Colonic mucosa (tissue), 4 donors: ENCODE measurements around the gene OR5AU1. TPM values are rescaled to one million over a fixed set of nuclear protein-coding genes. Genes with fewer than 3 reads are reported as not detected.
"Not testable (repeated sequence)": the region's sequence is repeated elsewhere in the genome, so short reads cannot be mapped to it uniquely, and the experiment has no call there.

ENCODE experiments used
- DNase-seq: peaks from one replicate; pipeline ENCODE4 v3.0.0-alpha.2; 2020
- H3K27ac ChIP-seq: fragments of 200-600 bp; one replicate; pipeline ENCODE4 v1.8.0; 2021
- H3K27me3 ChIP-seq: fragments of 200-600 bp; one replicate; pipeline ENCODE4 v1.8.0; 2021
- H3K36me3 ChIP-seq: fragments of 200-600 bp; one replicate; pipeline ENCODE4 v1.8.0; 2021
- H3K4me1 ChIP-seq: fragments of 200-600 bp; one replicate; pipeline ENCODE4 v1.8.0; 2021; ENCODE audit warnings: mild to moderate bottlenecking
- H3K4me3 ChIP-seq: fragments of 200-600 bp; one replicate; pipeline ENCODE4 v1.8.0; 2021
- H3K9ac ChIP-seq, 2 donors: one replicate each; pipeline ENCODE4 v1.7.0; 2013; ENCODE audit warnings: control low read depth in 2 of 2, low read depth in 2 of 2, low read length in 2 of 2
- H3K9me3 ChIP-seq: fragments of 200-600 bp; one replicate; pipeline ENCODE4 v1.8.0; 2021
- intact Hi-C: fragments of 100-400 bp; cut with DNase I; formaldehyde crosslinking; loops from one replicate; pipeline ENCODE4 v1.14.1; 2022
- total RNA-seq, 2 donors: library from RNA; stranded (reverse); fragmentation: NEBNext Ultra II Directional in 1 of 2; extraction: Animal tissue kit (Norgen Biotek cat#: 25700) in 1 of 2; gene quantifications; one replicate each; pipeline ENCODE4 v1.2.1, GENCODE V29; 2021
- TF ChIP-seq, protein P1 (sequence below): fragments of 200-600 bp; IDR thresholded peaks from one replicate; pipeline ENCODE4 v1.8.0; 2022; ENCODE audit warnings: antibody characterized with exemption, mild to moderate bottlenecking
- donor health status: healthy.
- donor health status: DM: no; HTN: no; CAD: no.
- donor health status: DM: no; HTN: no; CAD: no.

The OR5AU1 gene
- total RNA-seq, 2 donors from 2014 or later = not detected

DNA sequence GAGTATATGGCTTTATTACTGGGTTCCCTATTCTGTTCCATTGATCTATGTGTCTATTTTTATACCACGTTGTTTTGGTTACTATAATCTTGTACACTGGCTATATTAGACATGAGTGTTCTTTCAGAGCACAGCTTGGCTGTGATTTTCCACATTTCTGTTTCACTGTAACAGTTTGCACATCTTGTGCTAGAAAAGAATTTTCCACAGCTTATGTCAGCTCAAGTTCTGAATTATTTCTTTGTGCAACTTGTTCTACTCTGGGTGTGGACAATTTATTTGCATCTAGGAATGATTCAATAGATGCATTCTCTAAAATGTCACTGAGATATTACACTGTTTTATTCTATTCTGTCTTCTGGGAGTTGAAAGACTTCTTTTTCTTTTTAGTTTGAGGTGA, 28.4 kb upstream of the OR5AU1 start:
- H3K27me3 ChIP-seq = no peaks in the 10 kb centered on the region
- TF ChIP-seq, protein P1, sequence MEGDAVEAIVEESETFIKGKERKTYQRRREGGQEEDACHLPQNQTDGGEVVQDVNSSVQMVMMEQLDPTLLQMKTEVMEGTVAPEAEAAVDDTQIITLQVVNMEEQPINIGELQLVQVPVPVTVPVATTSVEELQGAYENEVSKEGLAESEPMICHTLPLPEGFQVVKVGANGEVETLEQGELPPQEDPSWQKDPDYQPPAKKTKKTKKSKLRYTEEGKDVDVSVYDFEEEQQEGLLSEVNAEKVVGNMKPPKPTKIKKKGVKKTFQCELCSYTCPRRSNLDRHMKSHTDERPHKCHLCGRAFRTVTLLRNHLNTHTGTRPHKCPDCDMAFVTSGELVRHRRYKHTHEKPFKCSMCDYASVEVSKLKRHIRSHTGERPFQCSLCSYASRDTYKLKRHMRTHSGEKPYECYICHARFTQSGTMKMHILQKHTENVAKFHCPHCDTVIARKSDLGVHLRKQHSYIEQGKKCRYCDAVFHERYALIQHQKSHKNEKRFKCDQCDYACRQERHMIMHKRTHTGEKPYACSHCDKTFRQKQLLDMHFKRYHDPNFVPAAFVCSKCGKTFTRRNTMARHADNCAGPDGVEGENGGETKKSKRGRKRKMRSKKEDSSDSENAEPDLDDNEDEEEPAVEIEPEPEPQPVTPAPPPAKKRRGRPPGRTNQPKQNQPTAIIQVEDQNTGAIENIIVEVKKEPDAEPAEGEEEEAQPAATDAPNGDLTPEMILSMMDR = no peak
- no peak overlapping the region for H3K27ac ChIP-seq
- H3K4me3 ChIP-seq = no peak overlapping the region
- no peaks in the 10 kb centered on the region for H3K9me3 ChIP-seq
- H3K4me1 ChIP-seq = no peaks in the 10 kb centered on the region
- DNase-seq = no peak
- no peaks in the 10 kb centered on the region for H3K36me3 ChIP-seq
- H3K9ac ChIP-seq = no peak overlapping the region
- intact Hi-C loops = no loop called here

- Histone ChIP-seq H3K9ac (no peak overlapping the region), H3K4me3 (no peak overlapping the region), H3K4me1 (no peaks in the 10 kb centered on the region), H3K27me3 (no peaks in the 10 kb centered on the region), H3K27ac (no peak overlapping the region), H3K36me3 (no peaks in the 10 kb centered on the region), H3K9me3 (no peaks in the 10 kb centered on the region)
- no peak for DNase-seq
- TF ChIP-seq, protein P1 = no peak
- intact Hi-C loops = no loop called here
Measured at GRCh38 chr14:21182166-21182565, 26.3 kb upstream of the OR5AU1 start.

DNA sequence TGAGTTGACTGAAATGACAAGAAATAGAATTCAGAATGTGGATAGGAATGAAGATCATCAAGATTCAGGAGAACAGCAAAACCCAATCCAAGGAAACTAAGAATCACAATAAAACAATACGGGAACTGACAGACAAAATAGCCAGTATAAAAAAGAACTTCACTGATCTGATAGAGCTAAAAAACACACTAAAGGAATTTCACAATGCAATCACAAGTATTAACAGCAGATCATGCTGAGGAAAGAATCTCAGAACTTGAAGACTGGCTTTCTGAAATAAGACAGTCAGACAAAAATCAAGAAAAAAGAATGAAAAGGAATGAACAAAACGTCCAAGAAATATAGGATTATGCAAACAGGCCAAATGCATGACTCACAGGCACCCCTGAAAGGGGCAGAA, 15.3 kb upstream of the OR5AU1 start:
- intact Hi-C loops = no loop called here
- H3K27me3 ChIP-seq = no peaks in the 10 kb centered on the region

GRCh38 chr14:21169573-21169972, 13.7 kb upstream of the OR5AU1 start:
- Histone ChIP-seq H3K9me3 (no peaks in the 10 kb centered on the region), H3K9ac (no peak overlapping the region), H3K27me3 (no peaks in the 10 kb centered on the region), H3K27ac (no peak overlapping the region), H3K4me1 (no peaks in the 10 kb centered on the region), H3K36me3 (no peaks in the 10 kb centered on the region), H3K4me3 (no peak overlapping the region)
- TF ChIP-seq, protein P1 = no peak
- DNase-seq = no peak
- intact Hi-C loops = no loop called here

More for the DNA sequence above, 15.3 kb upstream of the OR5AU1 start:
- Histone ChIP-seq H3K4me1 (no peaks in the 10 kb centered on the region), H3K9me3 (no peaks in the 10 kb centered on the region), H3K4me3 (no peak overlapping the region), H3K36me3 (no peaks in the 10 kb centered on the region), H3K27ac (no peak overlapping the region), H3K9ac (no peak overlapping the region)
- TF ChIP-seq, protein P1 = no peak
- DNase-seq = no peak

- TF ChIP-seq, protein P1 = no peak
- Histone ChIP-seq H3K27ac (no peak overlapping the region), H3K9ac (no peak overlapping the region), H3K9me3 (no peaks in the 10 kb centered on the region), H3K27me3 (no peaks in the 10 kb centered on the region), H3K4me3 (no peak overlapping the region), H3K4me1 (no peaks in the 10 kb centered on the region), H3K36me3 (no peaks in the 10 kb centered on the region)
- no peak for DNase-seq
- intact Hi-C loops = no loop called here
Measured at GRCh38 chr14:21168055-21168454, 12.2 kb upstream of the OR5AU1 start.

- DNase-seq, intact Hi-C loops, H3K9ac ChIP-seq: not testable (repeated sequence)
Measured at GRCh38 chr14:21165670-21166069, 9.8 kb upstream of the OR5AU1 start.

DNA sequence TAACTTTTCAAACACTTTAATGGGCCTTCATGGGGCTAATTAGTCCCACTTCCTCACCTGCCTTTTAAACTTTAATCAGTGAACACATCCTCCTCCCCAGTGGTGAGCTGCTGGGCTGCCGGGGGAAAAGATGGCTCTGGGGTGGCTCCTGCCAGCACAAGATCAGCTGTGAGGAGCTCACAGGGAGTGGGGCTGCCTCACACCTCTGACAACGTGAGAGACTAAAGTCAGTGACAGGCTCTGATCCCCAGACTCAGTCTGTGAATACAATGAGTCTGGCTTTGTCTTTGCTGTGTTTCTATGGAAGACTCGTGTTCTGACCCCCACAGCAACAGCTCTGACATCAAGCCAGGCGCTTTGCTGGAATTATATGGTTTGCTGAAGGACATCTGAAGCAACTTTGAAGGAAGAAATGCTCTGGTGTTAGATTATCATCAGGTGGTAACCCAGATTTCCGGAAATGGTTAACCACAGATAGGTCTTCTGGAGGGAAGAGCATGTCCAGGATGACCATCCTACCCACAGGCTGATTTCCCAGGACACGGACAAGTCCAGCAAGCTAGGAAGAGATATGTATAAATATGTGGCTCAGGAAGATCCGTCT, 9.2 kb upstream of the OR5AU1 start:
- H3K36me3 ChIP-seq, DNase-seq, H3K4me1 ChIP-seq, H3K4me3 ChIP-seq, H3K9me3 ChIP-seq, H3K27ac ChIP-seq, H3K9ac ChIP-seq, H3K27me3 ChIP-seq, intact Hi-C loops: not testable (repeated sequence)

More at GRCh38 chr14:21165670-21166069, 9.8 kb upstream of the OR5AU1 start:
- not testable (repeated sequence) for H3K27me3 ChIP-seq, H3K9me3 ChIP-seq, H3K4me3 ChIP-seq, H3K27ac ChIP-seq, H3K4me1 ChIP-seq, H3K36me3 ChIP-seq
